MV-4-11 (cell line): ENCODE measurements around the gene CTNNB1.

Experiments
- DNase-seq: peaks from one replicate; lab custom pipeline; 2025; lab: John Stamatoyannopoulos, UW

Gene CTNNB1

GRCh38 chr3:41219424-41219823, 20.1 kb downstream of the CTNNB1 start:
- no peak for DNase-seq

- no peak for DNase-seq
These were observed 21.8 kb downstream of the CTNNB1 start for GRCh38 chr3:41220906-41221677.

- DNase-seq, result no peak
These were observed 22.7 kb downstream of the CTNNB1 start for GRCh38 chr3:41222012-41222411.

DNA sequence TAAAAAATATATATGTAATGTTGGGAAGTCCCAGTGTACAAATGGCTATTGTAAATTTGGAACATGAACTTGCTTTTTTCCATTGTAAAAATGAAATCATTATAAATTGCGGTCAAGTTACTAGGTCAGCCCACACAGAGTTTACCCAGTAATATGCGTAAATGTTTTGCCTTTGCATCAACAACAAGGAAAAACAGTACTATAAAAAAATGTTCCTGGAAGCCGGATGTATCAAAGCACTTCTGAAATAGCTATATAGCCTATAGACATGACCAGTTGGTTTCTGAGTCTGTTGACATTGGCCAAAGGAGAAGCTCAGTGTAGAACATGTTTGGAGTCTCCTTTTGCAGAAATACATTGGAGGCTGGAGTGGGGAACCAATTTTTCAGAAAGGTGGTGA, 23.2 kb downstream of the CTNNB1 start:
- no peak for DNase-seq

DNA sequence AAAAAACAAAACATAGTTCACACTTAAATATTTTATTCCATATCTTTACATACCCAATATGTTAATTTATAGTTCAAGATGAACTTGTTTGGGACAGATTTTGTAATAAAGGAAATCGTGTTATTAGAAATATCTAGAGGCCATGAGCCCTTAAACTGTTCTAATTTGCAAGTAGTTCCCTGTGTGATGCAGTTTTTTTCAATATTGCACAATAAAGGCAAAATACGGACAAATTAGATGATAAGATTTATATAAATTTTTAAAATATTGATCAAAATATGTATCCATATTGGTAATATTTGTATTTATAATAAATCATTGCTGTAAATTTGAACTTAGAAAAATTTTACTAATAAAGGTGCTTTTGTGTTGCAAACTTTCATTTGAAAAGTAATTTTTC, 23.8 kb downstream of the CTNNB1 start:
- no peak for DNase-seq

GRCh38 chr3:41223691-41224090, 24.4 kb downstream of the CTNNB1 start:
- DNase-seq, result no peak

GRCh38 chr3:41224120-41224806, 25.0 kb downstream of the CTNNB1 start:
- no peak for DNase-seq

- no peak for DNase-seq
These were observed 35.8 kb downstream of the CTNNB1 start for GRCh38 chr3:41234823-41235721.

- no peak for DNase-seq
These were observed 36.9 kb downstream of the CTNNB1 start for GRCh38 chr3:41236228-41236627.

DNA sequence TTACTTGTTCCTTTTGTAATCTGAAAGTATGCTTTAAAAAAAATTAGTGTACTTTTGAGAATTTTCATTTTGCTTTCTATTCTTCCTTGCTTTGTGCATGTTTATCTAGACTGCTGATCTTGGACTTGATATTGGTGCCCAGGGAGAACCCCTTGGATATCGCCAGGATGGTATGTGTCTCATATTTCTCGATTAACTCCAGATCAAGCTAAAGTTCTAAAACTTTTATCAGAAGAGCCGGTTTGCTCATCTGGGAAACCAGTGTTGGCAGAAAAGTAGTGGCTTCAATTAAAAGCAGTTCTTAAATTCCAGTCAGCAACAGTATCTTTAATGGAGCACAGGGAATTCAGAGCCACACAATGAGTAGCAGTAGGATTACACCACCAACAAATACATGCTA, 38.6 kb downstream of the CTNNB1 start:
- no peak for DNase-seq

GRCh38 chr3:41239587-41239986, 40.3 kb downstream of the CTNNB1 start:
- DNase-seq, result no peak

GRCh38 chr3:41241161-41241560, 41.9 kb downstream of the CTNNB1 start:
- DNase-seq, result no peak

DNA sequence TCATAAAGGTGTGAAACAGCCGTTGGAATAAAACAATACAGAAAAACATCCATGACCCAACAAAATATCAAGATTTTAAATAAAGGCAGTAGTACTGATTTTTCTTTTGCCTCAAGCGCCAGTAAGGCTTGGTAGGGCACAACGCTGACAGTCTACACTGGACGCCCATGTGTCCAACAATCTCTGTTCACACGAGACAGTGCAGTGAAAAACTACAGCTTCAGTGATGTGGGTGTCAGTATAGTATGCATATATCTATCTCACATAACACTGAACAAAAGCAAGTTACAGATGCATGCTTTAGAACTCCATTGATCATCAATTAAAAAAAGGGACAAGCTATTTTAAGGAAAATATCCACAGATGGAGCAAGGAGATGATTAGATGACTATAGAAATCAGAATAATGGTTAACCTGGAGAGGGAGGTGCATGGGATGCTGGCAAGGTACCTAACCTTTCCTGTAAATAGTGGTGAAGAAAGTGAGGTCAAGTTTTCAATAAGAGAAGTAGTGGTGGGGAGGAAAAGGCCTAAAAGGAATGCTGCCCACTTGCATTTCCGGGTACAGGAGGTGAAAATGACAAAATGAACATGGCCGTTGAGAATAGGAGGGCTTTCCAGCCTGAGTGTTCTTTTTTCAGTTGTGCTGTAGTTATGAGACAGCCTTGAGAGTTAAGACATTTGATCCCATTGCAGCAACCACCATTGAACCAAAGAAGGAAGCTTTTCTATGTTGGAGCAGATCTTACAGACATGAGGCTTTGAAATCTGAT, 42.7 kb downstream of the CTNNB1 start:
- DNase-seq, result no peak

- DNase-seq, result no peak
These were observed 43.9 kb downstream of the CTNNB1 start for GRCh38 chr3:41243183-41243582.

DNA sequence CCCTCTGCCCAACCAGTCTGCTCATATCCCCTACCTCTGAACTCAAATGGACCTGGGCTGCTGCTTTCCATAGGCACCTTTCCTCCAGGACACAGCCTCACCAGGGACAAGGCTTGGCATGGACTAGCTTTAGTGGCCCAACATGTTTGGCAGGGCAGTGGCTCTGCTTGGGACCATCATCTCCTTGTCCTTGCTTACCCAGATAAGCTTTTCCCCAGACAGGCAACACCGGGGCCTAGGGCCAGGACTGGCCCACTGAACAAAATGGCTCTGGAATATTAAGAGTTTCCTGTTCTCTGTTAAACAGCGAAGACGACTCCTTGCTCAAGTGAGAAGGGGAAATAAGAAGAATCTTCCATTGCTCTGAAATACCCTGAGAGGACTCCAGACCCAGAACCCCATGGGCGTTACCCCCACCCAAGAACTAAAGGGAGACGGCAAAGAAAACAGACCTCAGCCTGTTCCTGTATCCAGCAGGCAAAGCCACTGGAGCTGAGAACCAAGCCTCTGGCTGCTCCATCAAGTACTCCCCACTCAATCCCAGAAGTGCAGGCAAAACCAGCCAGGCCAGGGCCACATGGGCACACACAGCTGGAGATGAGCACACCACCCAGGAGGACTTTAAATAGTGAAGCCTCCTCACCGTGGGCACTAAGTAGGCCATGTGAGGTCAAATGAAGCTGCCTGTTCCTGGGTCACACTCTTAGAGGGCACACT, 45.5 kb downstream of the CTNNB1 start:
- DNase-seq, result no peak

GRCh38 chr3:41247055-41248004, 48.0 kb downstream of the CTNNB1 start:
- no peak for DNase-seq

DNA sequence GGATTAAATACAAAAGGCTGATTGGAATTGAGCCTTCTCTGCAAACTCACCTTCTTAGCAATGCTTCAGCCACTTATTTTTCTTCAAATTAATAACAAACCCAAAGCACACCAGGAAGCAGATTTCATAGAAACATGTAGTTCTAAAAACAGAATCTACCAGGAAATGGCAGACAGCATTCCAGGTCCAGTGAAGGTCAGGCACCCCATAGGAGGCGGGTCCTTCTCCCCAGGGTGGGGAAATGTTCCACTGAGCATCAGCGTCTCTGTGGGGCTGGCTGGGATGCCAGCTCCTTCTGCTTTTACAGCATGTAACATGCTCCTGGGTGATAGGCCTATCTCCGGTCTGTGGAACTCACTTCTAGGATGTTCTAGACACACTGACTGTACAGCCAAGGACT, 49.2 kb downstream of the CTNNB1 start:
- DNase-seq, result no peak

DNA sequence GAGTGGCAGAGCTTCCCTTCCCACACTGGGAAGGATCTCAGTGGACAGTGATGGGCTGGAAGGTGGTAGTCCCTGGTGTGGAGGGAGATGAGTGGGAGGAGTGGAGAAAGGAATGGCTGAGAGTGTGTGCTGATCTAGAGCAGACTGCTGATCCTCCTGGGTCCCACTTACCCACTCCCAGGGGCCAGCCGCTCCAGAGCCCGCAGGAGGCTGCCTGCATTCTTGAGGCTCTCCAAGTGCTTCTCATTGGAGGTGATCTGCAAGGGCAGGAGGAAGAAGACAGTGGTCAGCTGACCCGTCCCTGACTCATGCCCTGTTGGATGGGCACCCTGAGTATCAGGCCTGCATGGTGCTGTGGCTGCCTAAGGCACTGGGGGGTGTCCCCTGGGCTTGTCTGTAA, 50.0 kb downstream of the CTNNB1 start:
- DNase-seq, result no peak

DNA sequence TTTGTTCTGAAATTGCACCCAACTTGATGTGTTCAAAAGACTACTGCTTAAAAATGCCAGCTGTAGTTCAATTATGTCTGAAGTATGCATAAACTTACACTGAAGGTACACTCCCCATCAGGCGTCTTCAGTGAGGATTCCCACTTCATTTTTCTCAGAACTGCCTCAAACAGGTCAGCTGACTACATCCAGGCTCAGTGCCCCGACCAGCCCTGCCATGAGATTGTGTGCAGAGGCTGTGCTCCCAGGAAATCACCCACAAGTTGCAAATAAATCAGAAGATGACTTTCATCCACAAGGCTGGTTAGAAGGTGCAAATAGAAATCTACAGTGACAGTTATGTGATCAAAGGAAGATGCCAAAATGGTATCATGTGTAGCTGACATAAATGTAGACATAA, 51.5 kb downstream of the CTNNB1 start:
- DNase-seq, result no peak

- no peak for DNase-seq
These were observed 52.3 kb downstream of the CTNNB1 start for GRCh38 chr3:41251593-41251992.
